SK-N-SH (cell line): ENCODE results near the gene HOXA1. TPM values are rescaled to one million over a fixed set of nuclear protein-coding genes. Genes with fewer than 3 reads are reported as not detected.

Source experiments
- CTCF ChIA-PET: fragments of 300-600, 350-600 bp; formaldehyde crosslinking; extraction: SDS; loops from one replicate; lab custom pipeline; 2021; lab: Yijun Ruan, JAX
- POLR2A ChIA-PET: fragments of 350-600 bp; sonication (Branson Sonifier 250); formaldehyde crosslinking; extraction: SDS; loops from one replicate; lab custom pipeline; 2020; ENCODE audit warnings: antibody characterized with exemption, inconsistent platforms; lab: Yijun Ruan, JAX
- DNase-seq: peaks from one replicate; pipeline ENCODE4 v3.0.0; 2012
- H2AFZ ChIP-seq: fragments of 200-600 bp; sonication (generic); 2 replicates; pipeline ENCODE4 v1.8.1; 2016; ENCODE audit warnings: antibody characterized with exemption, mild to moderate bottlenecking, low read depth
- H3F3A ChIP-seq: fragments of 200-600 bp; sonication (generic); replicated peaks from 2 replicates; pipeline ENCODE3; 2016; ENCODE audit warnings: antibody characterized with exemption, mild to moderate bottlenecking; ENCODE audit not compliant: insufficient read depth
- H3K27ac ChIP-seq, 2 experiments: fragments of 200-500 bp in 1 of 2; fragments of 200-600 bp in 1 of 2; sonication (Bioruptor generic) in 1 of 2; sonication (generic), shearing (Covaris generic) in 1 of 2; 2 replicates each; pipeline versions ENCODE4 v1.5.1 to v1.6.1; 2014 to 2016; ENCODE audit warnings: low read depth in 2 of 2, inconsistent platforms in 1 of 2, low read length in 1 of 2, mild to moderate bottlenecking in 1 of 2, mixed read lengths in 1 of 2
- H3K27me3 ChIP-seq: fragments of 200-600 bp; sonication (generic), shearing (Covaris generic); 2 replicates; pipeline ENCODE4 v1.6.1; 2016; ENCODE audit warnings: mixed run types; ENCODE audit not compliant: insufficient read depth
- H3K36me3 ChIP-seq, 2 experiments: fragments of 200-500 bp in 1 of 2; fragments of 200-600 bp in 1 of 2; sonication (Bioruptor generic) in 1 of 2; sonication (generic) in 1 of 2; replicated peaks in 1 of 2; 2 replicates each; pipeline versions ENCODE3 to v1.5.1; 2014 to 2016; ENCODE audit warnings: low read length in 1 of 2, mild to moderate bottlenecking in 1 of 2; ENCODE audit not compliant: insufficient read depth in 2 of 2, control insufficient read depth in 1 of 2
- H3K4me1 ChIP-seq, 2 experiments: fragments of 200-500 bp in 1 of 2; fragments of 200-600 bp in 1 of 2; sonication (Bioruptor generic) in 1 of 2; sonication (generic), shearing (Covaris generic) in 1 of 2; 2 replicates each; pipeline versions ENCODE4 v1.5.1 to v1.6.1; 2014 to 2016; ENCODE audit warnings: low read depth in 1 of 2, low read length in 1 of 2, mixed run types in 1 of 2; ENCODE audit not compliant: insufficient read depth in 2 of 2, control insufficient read depth in 1 of 2
- H3K4me2 ChIP-seq: fragments of 200-600 bp; sonication (generic), shearing (Covaris generic); 2 replicates; pipeline ENCODE4 v1.6.1; 2017; ENCODE audit warnings: mixed run types
- H3K4me3 ChIP-seq, 2 experiments: fragments of 200-500 bp in 1 of 2; fragments of 200-600 bp in 1 of 2; sonication (Bioruptor generic) in 1 of 2; sonication (generic), shearing (Covaris generic) in 1 of 2; 2 replicates each; pipeline versions ENCODE4 v1.5.1 to v1.8.1; 2014 to 2016; ENCODE audit warnings: low read depth in 2 of 2, inconsistent platforms in 1 of 2, low read length in 1 of 2, mild to moderate bottlenecking in 1 of 2, mixed read lengths in 1 of 2, moderate library complexity in 1 of 2
- H3K79me2 ChIP-seq: fragments of 200-600 bp; sonication (generic); 2 replicates; pipeline ENCODE4 v1.8.1; 2017; ENCODE audit warnings: mild to moderate bottlenecking; ENCODE audit not compliant: insufficient read depth
- H3K9ac ChIP-seq: fragments of 200-600 bp; sonication (generic); 2 replicates; pipeline ENCODE4 v1.6.1; 2017; ENCODE audit warnings: mixed run types
- H3K9me2 ChIP-seq: fragments of 200-600 bp; sonication (generic); 2 replicates; pipeline ENCODE4 v1.6.1; 2017; ENCODE audit warnings: mixed run types
- H3K9me3 ChIP-seq: fragments of 200-600 bp; sonication (generic); 2 replicates; pipeline ENCODE4 v1.6.1; 2017; ENCODE audit warnings: mixed run types, mild to moderate bottlenecking, moderate library complexity
- H4K20me1 ChIP-seq: fragments of 200-600 bp; sonication (generic); 2 replicates; pipeline ENCODE4 v1.6.1; 2017; ENCODE audit warnings: mild to moderate bottlenecking, mixed run types; ENCODE audit not compliant: insufficient read depth
- GABPA ChIP-seq: IDR thresholded peaks from 2 replicates; pipeline ENCODE4 v1.4.0; 2012; ENCODE audit warnings: low read depth, mild to moderate bottlenecking
- GATA2 ChIP-seq: sonication (generic); formaldehyde crosslinking; IDR thresholded peaks from 2 replicates; pipeline ENCODE4 v1.5.0; 2020; ENCODE audit warnings: mild to moderate bottlenecking, missing genetic modification reagents
- MEF2A ChIP-seq: IDR thresholded peaks from 2 replicates; pipeline ENCODE4 v1.4.0; 2012; ENCODE audit warnings: low read depth, borderline replicate concordance
- MXI1 ChIP-seq: IDR thresholded peaks from 2 replicates; pipeline ENCODE4 v1.6.1; 2012; ENCODE audit warnings: mild to moderate bottlenecking, low read depth, low read length, improper control_type of control experiment
- NFIC ChIP-seq: IDR thresholded peaks from 2 replicates; pipeline ENCODE4 v1.4.0; 2012; ENCODE audit warnings: borderline replicate concordance
- POLR2AphosphoS5 ChIP-seq: IDR thresholded peaks from 2 replicates; pipeline ENCODE4 v1.6.1; 2012; ENCODE audit warnings: low read depth, low read length
- RAD21 ChIP-seq: IDR thresholded peaks from 2 replicates; pipeline ENCODE4 v1.6.1; 2012; ENCODE audit warnings: mild to moderate bottlenecking, low read length
- RFX5 ChIP-seq: IDR thresholded peaks from 2 replicates; pipeline ENCODE4 v1.6.1; 2012; ENCODE audit warnings: mild to moderate bottlenecking, improper control_type of control experiment, low read length
- RXRA ChIP-seq: IDR thresholded peaks from 2 replicates; pipeline ENCODE4 v1.4.0; 2012; ENCODE audit warnings: low read depth, mild to moderate bottlenecking, borderline replicate concordance
- SIN3A ChIP-seq: IDR thresholded peaks from 2 replicates; pipeline ENCODE4 v1.6.1; 2012; ENCODE audit warnings: low read depth, mild to moderate bottlenecking, low read length, moderate library complexity, borderline replicate concordance
- TCF12 ChIP-seq: IDR thresholded peaks from 2 replicates; pipeline ENCODE4 v1.4.0; 2012
- YY1 ChIP-seq: IDR thresholded peaks from 2 replicates; pipeline ENCODE4 v1.4.0; 2012; ENCODE audit warnings: low read depth, mild to moderate bottlenecking
- WGBS: methylation state at CpG from one replicate; pipeline ENCODE4 v1.1.6; 2017; ENCODE audit warnings: low lambda C conversion rate; 5-methylcytosine and 5-hydroxymethylcytosine counted together
- polyA plus RNA-seq, 3 experiments: library from polyadenylated mRNA; depleted of rRNA; stranded (reverse); fragments of >200 nt; gene quantifications; 2 replicates each; pipeline ENCODE4 v1.2.3, GENCODE V29; 2012
- TF ChIP-seq, protein P1 (sequence below): IDR thresholded peaks from 2 replicates; pipeline ENCODE4 v1.4.0; 2012; ENCODE audit warnings: low read depth, borderline replicate concordance
- TF ChIP-seq, protein P2 (sequence below): IDR thresholded peaks from 2 replicates; pipeline ENCODE4 v1.6.1; 2012; ENCODE audit warnings: mild to moderate bottlenecking, low read depth, low read length, moderate library complexity
- TF ChIP-seq, protein P3 (sequence below): fragments of 150-350 bp; IDR thresholded peaks from 2 replicates; pipeline ENCODE4 v1.6.1; 2017; ENCODE audit warnings: antibody characterized with exemption, low read length, low read depth, borderline replicate concordance

The HOXA1 gene
- polyA plus RNA-seq, 1 of the 3 experiments (the other 2 are of a cell fraction) = not detected

DNA sequence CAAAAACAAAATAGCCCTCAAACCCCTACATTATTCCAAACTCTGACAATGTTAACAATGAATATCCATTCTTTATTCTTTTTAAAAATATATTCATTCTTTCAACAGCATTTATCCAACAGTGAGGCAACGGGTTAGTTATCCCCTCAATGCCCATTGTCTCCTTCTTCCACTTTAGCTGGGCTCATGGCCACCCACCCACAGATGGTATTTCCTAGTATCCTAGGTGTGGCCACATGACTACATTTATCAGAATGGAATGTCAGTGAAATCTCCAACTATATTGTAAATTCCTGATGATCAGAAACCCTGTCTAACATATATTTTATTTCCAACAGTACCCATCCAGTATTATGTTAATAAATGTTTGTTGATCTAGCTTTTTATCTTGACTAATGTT is 13.6 kb downstream of the HOXA1 start (continued):
- no peak for TF ChIP-seq RAD21
- TF ChIP-seq, protein P1, sequence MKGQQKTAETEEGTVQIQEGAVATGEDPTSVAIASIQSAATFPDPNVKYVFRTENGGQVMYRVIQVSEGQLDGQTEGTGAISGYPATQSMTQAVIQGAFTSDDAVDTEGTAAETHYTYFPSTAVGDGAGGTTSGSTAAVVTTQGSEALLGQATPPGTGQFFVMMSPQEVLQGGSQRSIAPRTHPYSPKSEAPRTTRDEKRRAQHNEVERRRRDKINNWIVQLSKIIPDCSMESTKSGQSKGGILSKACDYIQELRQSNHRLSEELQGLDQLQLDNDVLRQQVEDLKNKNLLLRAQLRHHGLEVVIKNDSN = no peak
- TF ChIP-seq RXRA = no peak
- TF ChIP-seq GABPA = no peak
- TF ChIP-seq RFX5 = no peak
- TF ChIP-seq SIN3A = no peak
- TF ChIP-seq, all 33 proteins: peak for 0

GRCh38 chr7:27080844-27081436 is 14.9 kb downstream of the HOXA1 start:
- H3K9ac ChIP-seq = no peak overlapping the region
- ChIA-PET CTCF (no interaction called here), POLR2A (no interaction called here)
- no peaks in the 10 kb centered on the region for H3K36me3 ChIP-seq
- no peak for TF ChIP-seq RAD21
- TF ChIP-seq YY1 = no peak
- TF ChIP-seq GATA2 (CRISPR knock-in tag) = no peak
- TF ChIP-seq GABPA = no peak
- TF ChIP-seq POLR2AphosphoS5 = no peak
- no peak for TF ChIP-seq TCF12
- no peak for TF ChIP-seq NFIC
- no peak for TF ChIP-seq MEF2A
- TF ChIP-seq, protein P2, sequence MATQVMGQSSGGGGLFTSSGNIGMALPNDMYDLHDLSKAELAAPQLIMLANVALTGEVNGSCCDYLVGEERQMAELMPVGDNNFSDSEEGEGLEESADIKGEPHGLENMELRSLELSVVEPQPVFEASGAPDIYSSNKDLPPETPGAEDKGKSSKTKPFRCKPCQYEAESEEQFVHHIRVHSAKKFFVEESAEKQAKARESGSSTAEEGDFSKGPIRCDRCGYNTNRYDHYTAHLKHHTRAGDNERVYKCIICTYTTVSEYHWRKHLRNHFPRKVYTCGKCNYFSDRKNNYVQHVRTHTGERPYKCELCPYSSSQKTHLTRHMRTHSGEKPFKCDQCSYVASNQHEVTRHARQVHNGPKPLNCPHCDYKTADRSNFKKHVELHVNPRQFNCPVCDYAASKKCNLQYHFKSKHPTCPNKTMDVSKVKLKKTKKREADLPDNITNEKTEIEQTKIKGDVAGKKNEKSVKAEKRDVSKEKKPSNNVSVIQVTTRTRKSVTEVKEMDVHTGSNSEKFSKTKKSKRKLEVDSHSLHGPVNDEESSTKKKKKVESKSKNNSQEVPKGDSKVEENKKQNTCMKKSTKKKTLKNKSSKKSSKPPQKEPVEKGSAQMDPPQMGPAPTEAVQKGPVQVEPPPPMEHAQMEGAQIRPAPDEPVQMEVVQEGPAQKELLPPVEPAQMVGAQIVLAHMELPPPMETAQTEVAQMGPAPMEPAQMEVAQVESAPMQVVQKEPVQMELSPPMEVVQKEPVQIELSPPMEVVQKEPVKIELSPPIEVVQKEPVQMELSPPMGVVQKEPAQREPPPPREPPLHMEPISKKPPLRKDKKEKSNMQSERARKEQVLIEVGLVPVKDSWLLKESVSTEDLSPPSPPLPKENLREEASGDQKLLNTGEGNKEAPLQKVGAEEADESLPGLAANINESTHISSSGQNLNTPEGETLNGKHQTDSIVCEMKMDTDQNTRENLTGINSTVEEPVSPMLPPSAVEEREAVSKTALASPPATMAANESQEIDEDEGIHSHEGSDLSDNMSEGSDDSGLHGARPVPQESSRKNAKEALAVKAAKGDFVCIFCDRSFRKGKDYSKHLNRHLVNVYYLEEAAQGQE = no peak
- no peak for TF ChIP-seq MXI1
- TF ChIP-seq, protein P3, sequence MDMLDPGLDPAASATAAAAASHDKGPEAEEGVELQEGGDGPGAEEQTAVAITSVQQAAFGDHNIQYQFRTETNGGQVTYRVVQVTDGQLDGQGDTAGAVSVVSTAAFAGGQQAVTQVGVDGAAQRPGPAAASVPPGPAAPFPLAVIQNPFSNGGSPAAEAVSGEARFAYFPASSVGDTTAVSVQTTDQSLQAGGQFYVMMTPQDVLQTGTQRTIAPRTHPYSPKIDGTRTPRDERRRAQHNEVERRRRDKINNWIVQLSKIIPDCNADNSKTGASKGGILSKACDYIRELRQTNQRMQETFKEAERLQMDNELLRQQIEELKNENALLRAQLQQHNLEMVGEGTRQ = no peak
- no peak overlapping the region for H3K4me2 ChIP-seq
- no peak overlapping the region for H2AFZ ChIP-seq
- no peak overlapping the region for H3K4me3 ChIP-seq
- 0 out of 2 replicates have a peak, but pooled peaks cover 4% of the 10 kb centered on the region for H3K9me2 ChIP-seq
- H3F3A ChIP-seq = no peaks in the 10 kb centered on the region
- DNase-seq = no peak
- no peaks in the 10 kb centered on the region for H3K79me2 ChIP-seq
- H3K27me3 ChIP-seq = peaks cover 17% of the 10 kb centered on the region; the same call in 1 of the 2 replicates
- H4K20me1 ChIP-seq = no peaks in the 10 kb centered on the region
- WGBS = 12% methylated on average over 4 of the region's 4 CpGs
- no peaks in the 10 kb centered on the region for H3K4me1 ChIP-seq
- no peak overlapping the region for H3K27ac ChIP-seq
- H3K9me3 ChIP-seq = no peaks in the 10 kb centered on the region
